Mesendoderm (in vitro differentiated cells): ENCODE data around the gene OCRL.

Source experiments
- DNase-seq: peaks from one replicate; pipeline ENCODE4 v3.0.0; 2013
- H2AK5ac ChIP-seq: 2 replicates; pipeline ENCODE4 v1.6.1; 2013; ENCODE audit warnings: low read length, inconsistent platforms
- H2BK120ac ChIP-seq: 2 replicates; pipeline ENCODE4 v1.6.1; 2013; ENCODE audit warnings: low read depth, mild to moderate bottlenecking, low read length, moderate library complexity, mixed read lengths
- H2BK15ac ChIP-seq: replicated peaks from 2 replicates; pipeline ENCODE4 v1.6.1; 2013; ENCODE audit warnings: low read depth, mild to moderate bottlenecking, moderate library complexity
- H2BK5ac ChIP-seq: 2 replicates; pipeline ENCODE4 v1.6.1; 2013; ENCODE audit warnings: low read length, inconsistent platforms
- H3K18ac ChIP-seq: 2 replicates; pipeline ENCODE4 v1.6.1; 2013; ENCODE audit warnings: mild to moderate bottlenecking, low read length, mixed read lengths
- H3K23ac ChIP-seq: one replicate; pipeline ENCODE4 v1.6.1; 2013; ENCODE audit warnings: low read length
- H3K27ac ChIP-seq: 2 replicates; pipeline ENCODE4 v1.5.1; 2013; ENCODE audit warnings: low read depth, mild to moderate bottlenecking, inconsistent platforms, low read length, moderate library complexity
- H3K27me3 ChIP-seq: 2 replicates; pipeline ENCODE4 v1.6.1; 2013; ENCODE audit warnings: low read length, control low read depth, mild to moderate bottlenecking, inconsistent platforms; ENCODE audit not compliant: insufficient read depth, poor library complexity
- H3K36me3 ChIP-seq: 2 replicates; pipeline ENCODE4 v1.6.1; 2013; ENCODE audit warnings: low read length, inconsistent platforms; ENCODE audit not compliant: control insufficient read depth, insufficient read depth
- H3K4ac ChIP-seq: one replicate; pipeline ENCODE4 v1.6.1; 2013; ENCODE audit warnings: low read depth, mild to moderate bottlenecking, low read length, moderate library complexity
- H3K4me1 ChIP-seq: 2 replicates; pipeline ENCODE4 v1.6.1; 2013; ENCODE audit warnings: low read depth, low read length, inconsistent platforms; ENCODE audit not compliant: control insufficient read depth
- H3K4me2 ChIP-seq: 2 replicates; pipeline ENCODE4 v1.6.1; 2013; ENCODE audit warnings: low read length
- H3K4me3 ChIP-seq: 2 replicates; pipeline ENCODE4 v1.5.1; 2013; ENCODE audit warnings: mild to moderate bottlenecking, low read length
- H3K56ac ChIP-seq: one replicate; pipeline ENCODE4 v1.6.1; 2013; ENCODE audit warnings: low read length
- H3K79me1 ChIP-seq: 2 replicates; pipeline ENCODE4 v1.6.1; 2013; ENCODE audit warnings: low read length, inconsistent platforms
- H3K79me2 ChIP-seq: 2 replicates; pipeline ENCODE4 v1.6.1; 2013; ENCODE audit warnings: mild to moderate bottlenecking, low read length; ENCODE audit not compliant: control insufficient read depth, insufficient read depth
- H3K9ac ChIP-seq: 2 replicates; pipeline ENCODE4 v1.6.1; 2013; ENCODE audit warnings: low read length, inconsistent platforms
- H4K5ac ChIP-seq: one replicate; pipeline ENCODE4 v1.6.1; 2013; ENCODE audit warnings: low read length
- H4K8ac ChIP-seq: one replicate; pipeline ENCODE4 v1.6.1; 2013; ENCODE audit warnings: low read depth, mild to moderate bottlenecking, control low read depth, low read length, moderate library complexity
- WGBS: extraction: QIAGEN DNeasy Blood & Tissue Kit; methylation state at CpG from one replicate; pipeline ENCODE4 v1.1.7; 2013; ENCODE audit warnings: low lambda C conversion rate, missing lambda C conversion rate; ENCODE audit not compliant: insufficient coverage; ENCODE audit errors: extremely low coverage; 5-methylcytosine and 5-hydroxymethylcytosine counted together

The OCRL gene

DNA sequence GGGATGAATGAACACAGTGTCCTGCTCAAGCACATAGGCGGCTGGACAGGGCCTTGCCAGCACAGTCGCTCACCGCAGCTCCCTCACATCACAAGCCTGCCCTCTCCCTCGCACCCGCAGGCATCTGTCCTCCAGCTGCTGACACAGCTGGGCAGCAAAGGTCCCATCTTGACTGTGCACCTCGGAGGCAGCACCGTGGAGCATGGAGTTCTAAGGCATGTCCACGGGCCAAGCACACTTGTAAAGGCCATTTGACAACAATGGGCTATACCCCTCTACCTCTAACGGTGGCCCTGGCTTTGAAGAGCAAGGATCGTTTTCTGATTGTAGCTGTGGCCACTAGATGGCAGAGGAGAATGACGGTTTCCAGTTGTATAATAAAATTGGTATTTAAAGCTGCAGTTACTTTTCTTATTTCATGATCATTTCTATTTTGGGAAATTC lies 60.9 kb downstream of the OCRL start:
- Histone ChIP-seq H3K4ac (no peak overlapping the region), H3K23ac (no peak overlapping the region), H3K36me3 (no peaks in the 10 kb centered on the region), H2BK120ac (no peak overlapping the region), H4K8ac (no peak overlapping the region), H2BK15ac (no peak overlapping the region), H3K27me3 (no peaks in the 10 kb centered on the region), H3K56ac (no peak overlapping the region), H3K4me3 (no peak overlapping the region), H3K79me1 (no peaks in the 10 kb centered on the region), H3K9ac (no peak overlapping the region), H2BK5ac (no peak overlapping the region), H3K4me1 (no peaks in the 10 kb centered on the region), H2AK5ac (no peak overlapping the region), H3K27ac (no peak overlapping the region), H3K18ac (no peak overlapping the region), H3K4me2 (no peak overlapping the region), H3K79me2 (no peaks in the 10 kb centered on the region), H4K5ac (no peak overlapping the region)
- WGBS: no CpG with 5 or more reads among the region's 11 CpGs
- peak; percentile 33 for DNase-seq

DNA sequence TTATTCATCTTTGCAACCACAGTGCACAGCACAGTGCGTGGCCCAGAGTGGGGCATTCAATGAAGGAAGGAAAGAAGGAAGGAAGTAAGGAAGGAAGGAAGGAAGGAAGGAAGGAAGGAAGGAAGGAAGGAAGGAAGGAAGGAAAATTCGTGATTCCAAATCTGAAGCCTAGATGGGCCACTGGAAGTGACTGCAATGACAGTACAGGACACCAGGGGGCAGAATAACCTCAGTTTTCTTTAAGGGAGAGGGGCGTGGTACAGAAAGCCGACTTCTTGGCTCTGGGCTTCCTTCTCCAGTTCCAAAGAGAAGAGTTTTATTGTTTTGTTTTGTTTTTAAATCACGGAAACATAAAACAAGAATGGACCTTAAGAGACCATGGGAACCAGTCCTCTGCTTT lies 66.9 kb downstream of the OCRL start:
- no peak overlapping the region for H3K4me2 ChIP-seq
- no peaks in the 10 kb centered on the region for H3K4me1 ChIP-seq
- no peak overlapping the region for H3K27ac ChIP-seq
- H2AK5ac ChIP-seq: no peak overlapping the region
- no peak overlapping the region for H3K56ac ChIP-seq
- H3K79me2 ChIP-seq: no peaks in the 10 kb centered on the region
- H3K79me1 ChIP-seq: no peaks in the 10 kb centered on the region
- H2BK15ac ChIP-seq: no peak overlapping the region
- no CpG with 5 or more reads among the region's 5 CpGs for WGBS
- no peak overlapping the region for H3K4me3 ChIP-seq
- H4K5ac ChIP-seq: no peak overlapping the region
- no peak overlapping the region for H3K23ac ChIP-seq
- H3K27me3 ChIP-seq: no peaks in the 10 kb centered on the region
- H4K8ac ChIP-seq: no peak overlapping the region
- peak; percentile 39 for DNase-seq
- H2BK5ac ChIP-seq: no peak overlapping the region
- no peaks in the 10 kb centered on the region for H3K36me3 ChIP-seq
- H2BK120ac ChIP-seq: no peak overlapping the region
- H3K4ac ChIP-seq: no peak overlapping the region
- H3K18ac ChIP-seq: no peak overlapping the region
- no peak overlapping the region for H3K9ac ChIP-seq

DNA sequence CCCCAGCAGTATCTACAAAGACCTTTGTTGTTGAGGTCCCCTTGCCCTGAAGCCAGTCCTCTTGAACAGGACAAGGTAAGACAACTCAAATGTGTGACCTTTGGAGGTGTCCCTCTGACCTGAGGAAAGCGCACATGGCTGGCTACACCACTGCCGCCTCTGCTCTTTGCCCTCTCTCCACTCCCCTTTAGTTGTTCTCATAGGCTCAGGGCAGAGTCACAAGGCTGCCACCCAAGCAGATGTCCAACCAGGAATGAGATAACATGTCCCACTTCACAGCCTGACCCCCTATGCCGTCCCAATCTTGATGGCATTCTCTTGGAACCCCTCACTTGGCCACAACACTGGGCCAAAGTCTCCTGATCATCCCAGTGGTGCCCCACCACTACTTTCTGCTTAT lies 68.4 kb downstream of the OCRL start:
- Histone ChIP-seq H3K4me2 (no peak overlapping the region), H3K36me3 (no peaks in the 10 kb centered on the region), H3K9ac (no peak overlapping the region), H2BK5ac (no peak overlapping the region), H3K4me1 (no peaks in the 10 kb centered on the region), H3K79me1 (no peaks in the 10 kb centered on the region), H3K79me2 (no peaks in the 10 kb centered on the region), H2BK15ac (no peak overlapping the region), H4K8ac (no peak overlapping the region), H3K27ac (no peak overlapping the region), H4K5ac (no peak overlapping the region), H3K27me3 (no peaks in the 10 kb centered on the region), H3K4ac (no peak overlapping the region), H2AK5ac (no peak overlapping the region), H3K18ac (no peak overlapping the region), H2BK120ac (no peak overlapping the region), H3K56ac (no peak overlapping the region), H3K4me3 (no peak overlapping the region), H3K23ac (no peak overlapping the region)
- no CpG with 5 or more reads among the region's 3 CpGs for WGBS
- DNase-seq: no peak

DNA sequence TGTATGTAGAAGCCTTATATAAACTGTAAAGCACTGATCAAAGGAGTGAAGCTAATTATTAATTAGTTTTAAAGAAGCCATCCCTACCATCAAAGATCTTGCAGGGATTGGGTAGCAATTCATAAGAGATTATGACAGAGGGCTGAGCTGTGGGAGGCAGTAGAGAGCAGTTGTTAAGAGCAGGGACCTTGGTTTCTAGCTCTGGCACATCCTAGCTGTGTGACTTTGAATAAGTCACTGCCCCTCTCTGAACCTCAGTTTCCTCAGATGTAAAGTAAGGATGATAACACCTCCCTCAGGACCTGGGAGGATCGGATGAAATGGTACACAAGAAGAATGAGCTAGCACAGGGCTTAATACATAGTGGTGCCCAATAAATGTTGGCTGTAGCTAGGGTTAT lies 69.3 kb downstream of the OCRL start:
- no CpG with 5 or more reads among the region's 1 CpG for WGBS
- H3K4me1 ChIP-seq: no peaks in the 10 kb centered on the region
- no peak overlapping the region for H3K9ac ChIP-seq
- no peak overlapping the region for H4K8ac ChIP-seq
- no peak overlapping the region for H3K23ac ChIP-seq
- H3K27me3 ChIP-seq: no peaks in the 10 kb centered on the region
- no peak overlapping the region for H3K4me2 ChIP-seq
- H3K56ac ChIP-seq: no peak overlapping the region
- H3K27ac ChIP-seq: no peak overlapping the region
- H2AK5ac ChIP-seq: no peak overlapping the region
- H2BK120ac ChIP-seq: no peak overlapping the region
- H2BK15ac ChIP-seq: no peak overlapping the region
- DNase-seq: peak; percentile 13
- no peak overlapping the region for H3K18ac ChIP-seq
- H3K79me2 ChIP-seq: no peaks in the 10 kb centered on the region
- H4K5ac ChIP-seq: no peak overlapping the region
- no peaks in the 10 kb centered on the region for H3K36me3 ChIP-seq
- no peak overlapping the region for H3K4ac ChIP-seq
- no peaks in the 10 kb centered on the region for H3K79me1 ChIP-seq
- H3K4me3 ChIP-seq: no peak overlapping the region
- H2BK5ac ChIP-seq: no peak overlapping the region

DNA sequence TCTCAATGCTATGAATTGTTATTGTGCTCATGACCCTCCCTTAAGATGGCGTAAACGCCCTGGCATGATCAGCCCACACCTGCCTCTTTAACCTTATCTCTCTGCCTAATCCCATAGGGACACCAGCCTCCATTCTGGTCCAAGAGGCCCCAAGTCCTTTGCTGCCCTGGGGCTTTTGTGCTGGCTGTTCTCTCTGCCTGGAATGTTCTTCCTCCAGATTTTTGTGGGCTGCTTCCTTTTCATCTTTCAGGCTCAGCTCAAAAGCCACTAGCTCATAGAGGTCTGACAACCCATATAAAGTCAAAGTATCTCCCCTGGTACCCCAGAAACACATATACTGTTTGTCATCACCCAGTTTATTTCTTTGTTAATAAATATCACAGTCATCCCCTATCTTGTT lies 72.3 kb downstream of the OCRL start:
- Histone ChIP-seq H2BK120ac (no peak overlapping the region), H3K23ac (no peak overlapping the region), H4K8ac (no peak overlapping the region), H3K4ac (no peak overlapping the region), H3K56ac (no peak overlapping the region), H3K9ac (no peak overlapping the region), H2AK5ac (no peak overlapping the region), H3K36me3 (no peaks in the 10 kb centered on the region), H3K18ac (no peak overlapping the region), H3K27me3 (no peaks in the 10 kb centered on the region), H3K4me3 (no peak overlapping the region), H4K5ac (no peak overlapping the region), H3K27ac (no peak overlapping the region), H2BK5ac (no peak overlapping the region), H3K4me1 (no peaks in the 10 kb centered on the region), H3K4me2 (no peak overlapping the region), H3K79me1 (no peaks in the 10 kb centered on the region), H3K79me2 (no peaks in the 10 kb centered on the region), H2BK15ac (no peak overlapping the region)
- no CpG with 5 or more reads among the region's 2 CpGs for WGBS
- DNase-seq: peak; percentile 19

DNA sequence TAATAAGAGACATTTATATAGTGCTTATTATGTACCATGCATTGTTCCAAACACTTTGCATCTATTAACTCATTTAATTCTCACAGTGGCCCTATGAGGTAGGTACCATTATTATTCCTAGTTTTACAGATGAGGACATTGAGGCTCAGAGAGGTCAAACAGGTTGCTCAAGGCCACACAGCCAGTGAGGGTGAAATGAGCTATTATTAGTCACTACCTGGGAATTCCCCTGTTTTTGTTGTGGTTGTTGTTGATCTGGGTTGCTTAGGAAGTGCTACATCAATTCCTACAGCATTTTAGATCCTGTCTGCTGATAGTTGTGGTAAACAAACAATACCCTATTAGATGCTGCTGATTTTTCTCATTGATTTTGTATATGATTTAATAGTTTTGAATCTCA lies 73.5 kb downstream of the OCRL start:
- Histone ChIP-seq H3K18ac (no peak overlapping the region), H4K5ac (no peak overlapping the region), H2BK15ac (no peak overlapping the region), H3K9ac (no peak overlapping the region), H3K27me3 (no peaks in the 10 kb centered on the region), H4K8ac (no peak overlapping the region), H3K79me2 (no peaks in the 10 kb centered on the region), H2AK5ac (no peak overlapping the region), H3K79me1 (no peaks in the 10 kb centered on the region), H3K23ac (no peak overlapping the region), H2BK5ac (no peak overlapping the region), H3K4me1 (no peaks in the 10 kb centered on the region), H3K4me3 (no peak overlapping the region), H3K4me2 (no peak overlapping the region), H2BK120ac (no peak overlapping the region), H3K56ac (no peak overlapping the region), H3K36me3 (no peaks in the 10 kb centered on the region), H3K4ac (no peak overlapping the region), H3K27ac (no peak overlapping the region)
- DNase-seq: peak; percentile 59
